ENCODE measurements around the gene CHI3L1.

CHI3L1 gene

DNA sequence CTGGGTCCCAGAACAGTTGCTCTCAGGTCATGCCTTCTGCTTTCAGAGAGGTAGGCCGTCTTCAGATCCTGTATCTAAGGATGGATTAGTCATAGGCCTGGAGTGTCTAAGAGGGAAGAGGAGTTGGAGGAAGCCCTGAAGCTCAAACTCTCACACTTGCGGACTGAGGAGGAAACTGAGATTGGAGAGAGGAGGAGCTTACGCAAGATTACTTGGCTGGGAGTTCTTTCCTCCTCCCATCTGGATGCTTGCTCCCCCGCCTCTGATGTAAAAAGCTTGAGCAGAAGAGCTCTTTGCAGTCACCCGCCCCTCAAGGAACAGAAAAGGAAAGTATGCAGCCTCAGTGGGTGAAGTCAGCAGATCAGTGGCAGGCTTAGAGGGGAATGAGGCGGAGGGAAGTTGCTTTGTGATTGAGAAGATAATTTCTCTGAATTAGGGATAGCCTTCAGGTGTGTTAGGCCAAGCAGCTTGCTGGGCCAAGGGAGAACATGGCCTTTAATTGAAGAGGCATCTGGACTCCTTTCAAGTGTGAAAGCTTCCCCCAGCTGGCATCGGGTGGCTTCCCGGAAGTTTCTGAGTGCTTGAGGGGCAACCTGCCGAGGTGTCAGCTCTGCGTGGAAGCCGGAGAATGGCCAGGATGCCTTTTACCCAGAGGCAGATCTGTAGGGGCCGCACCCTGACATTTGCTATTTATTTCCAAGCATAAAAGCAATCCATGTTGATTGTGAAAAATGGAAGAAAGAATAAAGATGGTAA, 52.4 kb downstream of the CHI3L1 start:
- no peak for TF ChIP-seq RAD21 (IDR thresholded peaks at IDR 0.05; ENCODE audit: low read depth)
- no peak for TF ChIP-seq CEBPB (IDR thresholded peaks at IDR 0.05)
- no peak for TF ChIP-seq TCF12 (IDR thresholded peaks at IDR 0.05; ENCODE audit: low read depth)
- TF ChIP-seq TAF1 (IDR thresholded peaks at IDR 0.05; ENCODE audit: low read depth) = no peak
- TF ChIP-seq, protein P1, sequence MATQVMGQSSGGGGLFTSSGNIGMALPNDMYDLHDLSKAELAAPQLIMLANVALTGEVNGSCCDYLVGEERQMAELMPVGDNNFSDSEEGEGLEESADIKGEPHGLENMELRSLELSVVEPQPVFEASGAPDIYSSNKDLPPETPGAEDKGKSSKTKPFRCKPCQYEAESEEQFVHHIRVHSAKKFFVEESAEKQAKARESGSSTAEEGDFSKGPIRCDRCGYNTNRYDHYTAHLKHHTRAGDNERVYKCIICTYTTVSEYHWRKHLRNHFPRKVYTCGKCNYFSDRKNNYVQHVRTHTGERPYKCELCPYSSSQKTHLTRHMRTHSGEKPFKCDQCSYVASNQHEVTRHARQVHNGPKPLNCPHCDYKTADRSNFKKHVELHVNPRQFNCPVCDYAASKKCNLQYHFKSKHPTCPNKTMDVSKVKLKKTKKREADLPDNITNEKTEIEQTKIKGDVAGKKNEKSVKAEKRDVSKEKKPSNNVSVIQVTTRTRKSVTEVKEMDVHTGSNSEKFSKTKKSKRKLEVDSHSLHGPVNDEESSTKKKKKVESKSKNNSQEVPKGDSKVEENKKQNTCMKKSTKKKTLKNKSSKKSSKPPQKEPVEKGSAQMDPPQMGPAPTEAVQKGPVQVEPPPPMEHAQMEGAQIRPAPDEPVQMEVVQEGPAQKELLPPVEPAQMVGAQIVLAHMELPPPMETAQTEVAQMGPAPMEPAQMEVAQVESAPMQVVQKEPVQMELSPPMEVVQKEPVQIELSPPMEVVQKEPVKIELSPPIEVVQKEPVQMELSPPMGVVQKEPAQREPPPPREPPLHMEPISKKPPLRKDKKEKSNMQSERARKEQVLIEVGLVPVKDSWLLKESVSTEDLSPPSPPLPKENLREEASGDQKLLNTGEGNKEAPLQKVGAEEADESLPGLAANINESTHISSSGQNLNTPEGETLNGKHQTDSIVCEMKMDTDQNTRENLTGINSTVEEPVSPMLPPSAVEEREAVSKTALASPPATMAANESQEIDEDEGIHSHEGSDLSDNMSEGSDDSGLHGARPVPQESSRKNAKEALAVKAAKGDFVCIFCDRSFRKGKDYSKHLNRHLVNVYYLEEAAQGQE (IDR thresholded peaks at IDR 0.05; ENCODE audit: low read depth) = no peak
- no peak for TF ChIP-seq TEAD4 (IDR thresholded peaks at IDR 0.05)
- no peak for TF ChIP-seq YY1 (IDR thresholded peaks at IDR 0.05; ENCODE audit: low read depth)
- no peak for TF ChIP-seq FOXM1 (IDR thresholded peaks at IDR 0.05; ENCODE audit: borderline replicate concordance, low read depth)
- no peak for TF ChIP-seq CREB1 (IDR thresholded peaks at IDR 0.05; ENCODE audit: low read depth)
- TF ChIP-seq NFIC (IDR thresholded peaks at IDR 0.05) = no peak
- TF ChIP-seq, protein P2, sequence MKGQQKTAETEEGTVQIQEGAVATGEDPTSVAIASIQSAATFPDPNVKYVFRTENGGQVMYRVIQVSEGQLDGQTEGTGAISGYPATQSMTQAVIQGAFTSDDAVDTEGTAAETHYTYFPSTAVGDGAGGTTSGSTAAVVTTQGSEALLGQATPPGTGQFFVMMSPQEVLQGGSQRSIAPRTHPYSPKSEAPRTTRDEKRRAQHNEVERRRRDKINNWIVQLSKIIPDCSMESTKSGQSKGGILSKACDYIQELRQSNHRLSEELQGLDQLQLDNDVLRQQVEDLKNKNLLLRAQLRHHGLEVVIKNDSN (IDR thresholded peaks at IDR 0.05) = no peak
- no peak for TF ChIP-seq ZBTB7A (IDR thresholded peaks at IDR 0.05; ENCODE audit: low read depth)
- no peak for TF ChIP-seq MAX (IDR thresholded peaks at IDR 0.05)
- no peak for TF ChIP-seq EP300 (IDR thresholded peaks at IDR 0.05; ENCODE audit: borderline replicate concordance)
- TF ChIP-seq EGR1 (IDR thresholded peaks at IDR 0.05) = no peak

- TF ChIP-seq RAD21 (IDR thresholded peaks at IDR 0.05; ENCODE audit: low read depth) (no peak), ZBTB7A (IDR thresholded peaks at IDR 0.05; ENCODE audit: low read depth) (no peak), TCF12 (IDR thresholded peaks at IDR 0.05; ENCODE audit: low read depth) (peak; percentile 82), CREB1 (IDR thresholded peaks at IDR 0.05; ENCODE audit: low read depth) (no peak), TEAD4 (IDR thresholded peaks at IDR 0.05) (no peak), EP300 (IDR thresholded peaks at IDR 0.05; ENCODE audit: borderline replicate concordance) (peak; percentile 69), NFIC (IDR thresholded peaks at IDR 0.05) (peak; percentile 69), FOXM1 (IDR thresholded peaks at IDR 0.05; ENCODE audit: borderline replicate concordance, low read depth) (no peak), EGR1 (IDR thresholded peaks at IDR 0.05) (no peak)
- TF ChIP-seq, protein P2 (IDR thresholded peaks at IDR 0.05) = no peak
Measured at GRCh38 chr1:203131548-203132200, 54.8 kb downstream of the CHI3L1 start.

GRCh38 chr1:203130358-203130985, 56.0 kb downstream of the CHI3L1 start:
- no peak for TF ChIP-seq MAX (IDR thresholded peaks at IDR 0.05)
- TF ChIP-seq CREB1 (IDR thresholded peaks at IDR 0.05; ENCODE audit: low read depth) = no peak
- no peak for TF ChIP-seq ZBTB7A (IDR thresholded peaks at IDR 0.05; ENCODE audit: low read depth)
- no peak for TF ChIP-seq TCF12 (IDR thresholded peaks at IDR 0.05; ENCODE audit: low read depth)
- no peak for TF ChIP-seq NFIC (IDR thresholded peaks at IDR 0.05)
- no peak for TF ChIP-seq CEBPB (IDR thresholded peaks at IDR 0.05)
- TF ChIP-seq EGR1 (IDR thresholded peaks at IDR 0.05) = no peak
- TF ChIP-seq RAD21 (IDR thresholded peaks at IDR 0.05; ENCODE audit: low read depth) = no peak
- no peak for TF ChIP-seq EP300 (IDR thresholded peaks at IDR 0.05; ENCODE audit: borderline replicate concordance)
- TF ChIP-seq, protein P2 (IDR thresholded peaks at IDR 0.05) = no peak
- TF ChIP-seq YY1 (IDR thresholded peaks at IDR 0.05; ENCODE audit: low read depth) = no peak
- no peak for TF ChIP-seq TAF1 (IDR thresholded peaks at IDR 0.05; ENCODE audit: low read depth)
- TF ChIP-seq, protein P1 (IDR thresholded peaks at IDR 0.05; ENCODE audit: low read depth) = no peak
- no peak for TF ChIP-seq FOXM1 (IDR thresholded peaks at IDR 0.05; ENCODE audit: borderline replicate concordance, low read depth)
- TF ChIP-seq TEAD4 (IDR thresholded peaks at IDR 0.05) = no peak

GRCh38 chr1:203129501-203130231, 56.8 kb downstream of the CHI3L1 start:
- TF ChIP-seq FOXM1 (IDR thresholded peaks at IDR 0.05; ENCODE audit: borderline replicate concordance, low read depth) (peak; percentile 38; the same call in 1 of the 2 replicates), EGR1 (IDR thresholded peaks at IDR 0.05) (peak; percentile 56; the same call in 1 of the 2 replicates), CREB1 (IDR thresholded peaks at IDR 0.05; ENCODE audit: low read depth) (no peak), TAF1 (IDR thresholded peaks at IDR 0.05; ENCODE audit: low read depth) (no peak), TEAD4 (IDR thresholded peaks at IDR 0.05) (peak; percentile 59; the same call in 1 of the 2 replicates), MAX (IDR thresholded peaks at IDR 0.05) (peak; percentile 60), EP300 (IDR thresholded peaks at IDR 0.05; ENCODE audit: borderline replicate concordance) (peak; percentile 76), YY1 (IDR thresholded peaks at IDR 0.05; ENCODE audit: low read depth) (peak; percentile 28; the same call in 1 of the 2 replicates), TCF12 (IDR thresholded peaks at IDR 0.05; ENCODE audit: low read depth) (peak; percentile 86), ZBTB7A (IDR thresholded peaks at IDR 0.05; ENCODE audit: low read depth) (peak; percentile 53; the same call in 1 of the 2 replicates), NFIC (IDR thresholded peaks at IDR 0.05) (peak; percentile 91)
- TF ChIP-seq, protein P1 (IDR thresholded peaks at IDR 0.05; ENCODE audit: low read depth) = no peak
- TF ChIP-seq, protein P2 (IDR thresholded peaks at IDR 0.05) = peak; percentile 1; the same call in 1 of the 2 replicates
